C4-2B (cell line): ENCODE results near the gene PPIA.
"Not testable (repeated sequence)": the region's sequence is repeated elsewhere in the genome, so short reads cannot be mapped to it uniquely, and the experiment has no call there.

Source experiments
- H3K27ac ChIP-seq: fragments of 450-650 bp; 2 replicates; pipeline ENCODE4 v1.5.1; 2017
- ZFX ChIP-seq: fragments of 450-650 bp; IDR thresholded peaks from 2 replicates; pipeline ENCODE4 v1.6.1; 2017
- TF ChIP-seq, protein P1 (sequence below): fragments of 450-650 bp; conservative IDR thresholded peaks from 2 replicates; pipeline ENCODE4 v1.5.1; 2017; ENCODE audit warnings: mild to moderate bottlenecking

PPIA gene

DNA sequence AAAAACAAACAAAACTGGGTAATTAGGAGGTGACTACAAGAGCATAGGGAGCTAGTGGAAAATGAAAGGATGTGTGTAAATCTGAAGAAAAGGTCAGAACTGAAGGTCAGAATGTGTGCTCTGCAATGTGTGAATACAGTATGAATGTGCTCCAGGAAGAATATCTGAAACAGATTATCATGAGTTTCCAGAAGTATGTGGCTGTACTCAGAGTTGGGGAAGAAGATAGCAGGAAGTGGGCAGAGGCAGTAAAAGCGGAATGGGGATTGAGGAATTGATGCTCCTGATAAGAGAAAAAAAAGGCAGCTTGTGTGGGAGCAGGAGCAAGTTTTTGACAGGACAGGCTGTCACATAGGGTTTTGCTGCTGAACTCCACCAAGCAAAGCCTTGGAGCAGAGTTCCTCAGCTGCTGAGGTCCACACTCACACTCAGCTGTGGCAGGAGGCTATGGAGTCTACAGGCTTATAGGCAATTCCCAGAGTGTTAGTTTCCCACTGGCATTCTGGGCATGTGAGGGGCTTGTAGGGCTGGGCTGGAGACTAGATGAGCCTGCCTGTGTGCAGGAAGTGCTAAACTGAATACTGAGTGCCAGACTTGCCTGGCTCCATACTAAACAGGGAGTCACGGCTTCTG, 28.5 kb downstream of the PPIA start:
- TF ChIP-seq, protein P1, sequence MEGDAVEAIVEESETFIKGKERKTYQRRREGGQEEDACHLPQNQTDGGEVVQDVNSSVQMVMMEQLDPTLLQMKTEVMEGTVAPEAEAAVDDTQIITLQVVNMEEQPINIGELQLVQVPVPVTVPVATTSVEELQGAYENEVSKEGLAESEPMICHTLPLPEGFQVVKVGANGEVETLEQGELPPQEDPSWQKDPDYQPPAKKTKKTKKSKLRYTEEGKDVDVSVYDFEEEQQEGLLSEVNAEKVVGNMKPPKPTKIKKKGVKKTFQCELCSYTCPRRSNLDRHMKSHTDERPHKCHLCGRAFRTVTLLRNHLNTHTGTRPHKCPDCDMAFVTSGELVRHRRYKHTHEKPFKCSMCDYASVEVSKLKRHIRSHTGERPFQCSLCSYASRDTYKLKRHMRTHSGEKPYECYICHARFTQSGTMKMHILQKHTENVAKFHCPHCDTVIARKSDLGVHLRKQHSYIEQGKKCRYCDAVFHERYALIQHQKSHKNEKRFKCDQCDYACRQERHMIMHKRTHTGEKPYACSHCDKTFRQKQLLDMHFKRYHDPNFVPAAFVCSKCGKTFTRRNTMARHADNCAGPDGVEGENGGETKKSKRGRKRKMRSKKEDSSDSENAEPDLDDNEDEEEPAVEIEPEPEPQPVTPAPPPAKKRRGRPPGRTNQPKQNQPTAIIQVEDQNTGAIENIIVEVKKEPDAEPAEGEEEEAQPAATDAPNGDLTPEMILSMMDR: no peak
- TF ChIP-seq ZFX: no peak
- no peak overlapping the region for H3K27ac ChIP-seq

DNA sequence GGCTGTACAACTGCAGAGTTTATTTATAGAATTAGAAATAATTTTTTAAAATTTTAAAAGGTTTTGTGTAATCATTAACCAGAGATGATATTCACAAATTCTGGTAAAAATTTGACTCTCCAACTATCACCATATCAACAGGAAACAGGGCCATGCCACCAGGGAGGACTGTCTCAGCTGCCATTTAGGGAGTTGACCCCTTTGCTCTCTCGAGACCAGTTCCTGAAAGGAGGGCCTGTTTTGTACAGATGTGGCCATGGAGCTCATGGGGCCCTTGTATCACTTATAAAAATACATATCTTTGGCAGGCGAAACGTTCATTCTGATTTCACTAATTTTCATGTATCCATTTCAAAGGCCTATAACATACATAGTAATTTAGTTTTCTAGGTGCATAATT, 31.1 kb downstream of the PPIA start:
- TF ChIP-seq, protein P1: no peak
- no peak for TF ChIP-seq ZFX
- H3K27ac ChIP-seq: no peak overlapping the region

DNA sequence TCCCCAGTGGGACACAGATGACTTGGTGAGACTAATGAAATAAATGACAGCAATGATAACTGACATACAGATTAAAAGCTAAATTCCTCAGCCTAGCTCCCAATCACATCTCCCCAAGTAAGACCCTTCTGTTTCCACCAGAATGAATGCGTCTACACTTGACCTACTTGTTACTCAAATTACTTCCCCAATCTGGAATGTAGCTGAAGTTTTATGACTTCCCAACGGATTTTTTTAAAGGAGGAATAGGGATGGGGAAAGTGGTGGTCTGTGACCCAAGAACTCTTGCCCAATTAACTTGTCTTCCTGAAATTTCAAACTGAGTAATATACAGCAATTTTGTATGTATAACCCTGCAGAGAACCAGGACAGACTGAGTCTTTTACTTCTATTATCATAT, 42.3 kb downstream of the PPIA start:
- TF ChIP-seq, protein P1: no peak
- no peak for TF ChIP-seq ZFX
- no peak overlapping the region for H3K27ac ChIP-seq

DNA sequence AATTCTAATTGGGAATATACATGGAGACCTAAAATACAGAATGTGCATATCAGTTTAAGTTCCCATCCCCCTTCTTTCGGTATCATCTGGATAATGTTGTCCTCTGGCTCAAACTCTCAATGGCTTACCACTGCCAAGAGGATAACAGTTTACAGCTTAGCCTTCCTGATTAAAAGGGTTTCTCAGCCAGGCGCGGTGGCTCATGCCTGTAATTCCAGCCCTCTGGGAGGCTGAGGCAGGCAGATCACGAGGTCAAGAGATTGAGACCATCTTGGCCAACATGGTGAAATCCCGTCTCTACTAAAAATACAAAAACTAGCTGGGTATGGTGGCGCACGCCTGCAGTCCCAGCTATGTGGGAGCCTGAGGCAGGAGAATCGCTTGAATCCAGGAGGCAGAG, 46.2 kb downstream of the PPIA start:
- H3K27ac ChIP-seq: not testable (repeated sequence)

DNA sequence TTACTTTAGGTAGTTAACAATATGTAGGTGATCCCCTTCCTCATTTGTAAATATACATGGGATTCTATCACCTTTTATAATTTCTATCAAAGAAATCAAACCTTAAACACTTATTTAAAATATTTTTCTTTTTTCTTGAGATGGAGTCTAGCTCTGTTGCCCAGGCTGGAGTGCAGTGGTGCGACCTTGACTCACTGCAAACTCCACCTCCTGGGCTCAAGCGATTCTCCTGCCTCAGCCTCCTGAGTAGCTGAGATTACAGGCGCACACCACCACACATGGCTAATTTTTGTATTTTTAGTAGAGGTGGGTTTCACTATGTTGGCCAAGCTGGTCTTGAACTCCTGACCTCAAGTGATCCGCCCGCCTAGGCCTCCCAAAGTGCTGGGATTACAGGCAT, 47.0 kb downstream of the PPIA start:
- not testable (repeated sequence) for H3K27ac ChIP-seq

DNA sequence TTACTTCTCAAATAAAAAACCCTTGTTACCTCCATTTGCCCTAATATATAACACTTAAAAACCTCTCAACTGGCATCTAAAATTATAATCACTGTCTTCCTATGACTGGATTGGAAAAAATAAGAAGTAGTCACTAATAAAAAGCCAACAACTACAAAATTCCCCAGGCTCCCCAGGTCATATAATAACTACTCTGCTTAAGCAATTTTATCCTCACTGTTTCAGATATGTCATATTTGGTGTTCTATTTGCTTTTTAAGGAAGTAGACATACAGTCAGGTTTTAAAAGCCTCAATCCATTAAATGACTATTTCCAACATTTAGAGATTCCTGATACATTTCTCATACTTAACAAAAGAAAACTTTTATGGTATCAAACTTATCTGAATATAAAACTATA, 49.0 kb downstream of the PPIA start:
- no peak for TF ChIP-seq ZFX
- TF ChIP-seq, protein P1: no peak
- no peak overlapping the region for H3K27ac ChIP-seq

DNA sequence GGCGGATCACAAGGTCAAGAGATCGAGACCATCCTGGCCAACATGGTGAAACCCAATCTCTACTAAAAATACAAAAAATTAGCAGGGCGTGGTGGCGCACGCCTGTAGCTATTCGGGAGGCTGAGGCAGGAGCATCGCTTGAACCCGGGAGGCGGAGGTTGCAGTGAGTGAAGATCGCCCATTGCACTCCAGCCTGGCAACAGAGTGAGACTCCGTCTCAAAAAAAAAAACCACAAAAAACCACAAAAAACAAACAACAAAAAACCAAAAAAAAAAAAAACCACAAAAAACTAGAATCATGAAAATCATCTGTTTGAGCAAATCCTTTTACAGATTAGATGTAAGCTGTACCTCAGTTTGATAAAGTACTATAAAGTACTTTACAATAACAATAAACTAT, 49.9 kb downstream of the PPIA start:
- H3K27ac ChIP-seq: peak overlapping the region; percentile 43

DNA sequence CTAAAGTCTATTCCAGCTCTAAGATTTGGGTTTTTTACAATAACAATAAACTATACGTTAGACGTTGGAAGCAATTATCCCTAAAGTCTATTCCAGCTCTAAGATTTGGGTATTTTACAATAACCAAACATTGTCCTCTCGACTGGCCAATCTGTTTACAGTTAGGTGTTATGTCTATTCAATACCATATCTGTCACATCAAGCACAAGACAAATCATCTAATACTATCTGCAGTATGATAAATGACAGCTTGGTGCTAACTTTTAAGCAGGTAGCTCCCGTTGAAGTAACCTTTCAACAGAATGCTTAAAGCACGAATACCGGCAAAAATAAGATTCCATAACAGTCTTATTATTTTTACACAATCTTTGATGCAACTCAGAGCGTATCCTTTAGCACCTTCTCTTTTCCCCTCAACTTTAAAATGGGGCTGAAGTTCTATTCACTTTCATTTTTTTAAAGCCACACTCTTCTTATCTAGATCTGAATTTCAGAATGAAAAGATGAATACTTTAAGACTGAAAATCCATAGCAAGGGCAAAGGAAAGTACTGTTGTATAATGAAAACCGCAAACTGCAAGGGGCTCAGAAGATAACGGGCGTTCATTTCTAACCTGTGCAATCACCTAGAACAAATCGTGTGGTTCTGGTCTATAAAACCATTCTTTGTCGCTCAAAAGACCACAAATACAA, 50.5 kb downstream of the PPIA start:
- TF ChIP-seq, protein P1: no peak
- TF ChIP-seq ZFX: no peak
- peak overlapping the region; percentile 87 for H3K27ac ChIP-seq

DNA sequence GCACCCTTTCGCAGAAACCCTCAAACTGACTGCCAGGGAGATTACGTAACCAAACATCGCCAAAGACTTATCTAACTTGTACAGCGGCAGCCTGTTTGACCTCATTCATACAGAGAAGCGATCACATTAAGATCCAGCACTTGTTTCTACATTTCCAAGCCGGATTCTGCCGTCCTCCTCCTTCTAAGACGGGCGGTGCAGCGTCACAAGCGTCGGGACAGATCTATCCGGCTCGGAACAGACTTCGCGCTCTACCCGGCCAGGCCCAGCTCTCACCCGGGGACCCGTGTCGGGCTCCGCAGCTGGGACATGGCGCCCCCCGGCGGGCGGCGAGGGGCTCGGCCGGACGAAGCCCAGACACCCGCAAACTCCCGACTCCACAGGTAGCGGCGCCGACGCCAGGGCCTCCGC, 51.0 kb downstream of the PPIA start:
- TF ChIP-seq, protein P1: peak; percentile 92
- TF ChIP-seq ZFX: peak; percentile 75; the same call in 1 of the 2 replicates

More for the DNA sequence above, 51.0 kb downstream of the PPIA start:
- peak overlapping the region; percentile 87 for H3K27ac ChIP-seq
